CD14-positive monocyte (primary cell): Measurements from ENCODE around the gene RIPOR1. TPM values are rescaled to one million over a fixed set of nuclear protein-coding genes. Genes with fewer than 3 reads are reported as not detected.

Experiments
- DNase-seq, 3 donors: peaks; one replicate each; pipeline ENCODE4 v3.0.0-alpha.2; 2011 to 2022
- H2AFZ ChIP-seq: 2 replicates; pipeline ENCODE4 v1.6.0; 2012; ENCODE audit warnings: mild to moderate bottlenecking, low read depth, low read length, inconsistent platforms; ENCODE audit not compliant: insufficient read depth, poor library complexity, severe bottlenecking
- H3K27ac ChIP-seq, 2 donors: 1 replicate in 1 of 2; 2 replicates in 1 of 2; pipeline ENCODE4 v1.5.1; 2012 to 2013; ENCODE audit warnings: low read length in 2 of 2, control low read depth in 1 of 2, inconsistent platforms in 1 of 2, low read depth in 1 of 2, mild to moderate bottlenecking in 1 of 2
- H3K27me3 ChIP-seq, 2 donors: one replicate each; pipeline versions ENCODE4 v1.6.0 to v1.6.1; 2011 to 2013; ENCODE audit warnings: low read length in 2 of 2; ENCODE audit not compliant: control insufficient read depth in 2 of 2, insufficient read depth in 2 of 2
- H3K36me3 ChIP-seq, 2 donors: replicated peaks in 1 of 2; 1 replicate in 1 of 2; 2 replicates in 1 of 2; pipeline versions ENCODE4 v1.5.1 to v1.6.1; 2012 to 2013; ENCODE audit warnings: low read length in 2 of 2, control low read depth in 1 of 2, inconsistent platforms in 1 of 2, mild to moderate bottlenecking in 1 of 2; ENCODE audit not compliant: insufficient read depth in 2 of 2, control insufficient read depth in 1 of 2
- H3K4me1 ChIP-seq, 2 donors: 1 replicate in 1 of 2; 2 replicates in 1 of 2; pipeline versions ENCODE4 v1.5.1 to v1.6.1; 2012 to 2013; ENCODE audit warnings: low read length in 2 of 2, control low read depth in 1 of 2, inconsistent platforms in 1 of 2, mild to moderate bottlenecking in 1 of 2, moderate library complexity in 1 of 2; ENCODE audit not compliant: insufficient read depth in 2 of 2, control insufficient read depth in 1 of 2
- H3K4me2 ChIP-seq: replicated peaks from 2 replicates; pipeline ENCODE3; 2012; ENCODE audit warnings: low read length, moderate library complexity, mild to moderate bottlenecking; ENCODE audit not compliant: poor library complexity, severe bottlenecking; ENCODE audit errors: extremely low read depth
- H3K4me3 ChIP-seq, 3 experiments: fragments of 200-600 bp in 1 of 3; sonication (generic) in 1 of 3; replicated peaks in 1 of 3; 1 replicate in 2 of 3; 2 replicates in 1 of 3; pipeline ENCODE4 v1.5.1; 2011 to 2013; ENCODE audit warnings: low read length in 3 of 3, mild to moderate bottlenecking in 3 of 3, control low read depth in 2 of 3, low read depth in 2 of 3, inconsistent platforms in 1 of 3, moderate library complexity in 1 of 3
- H3K79me2 ChIP-seq: 2 replicates; pipeline ENCODE4 v1.6.0; 2012; ENCODE audit warnings: mild to moderate bottlenecking, control low read depth, inconsistent platforms, low read length, moderate library complexity; ENCODE audit not compliant: insufficient read depth
- H3K9ac ChIP-seq: 2 replicates; pipeline ENCODE4 v1.6.0; 2017; ENCODE audit warnings: low read length, mild to moderate bottlenecking; ENCODE audit not compliant: insufficient read depth, poor library complexity, severe bottlenecking
- H3K9me3 ChIP-seq, 2 donors: replicated peaks in 1 of 2; 1 replicate in 1 of 2; 2 replicates in 1 of 2; pipeline versions ENCODE4 v1.5.1 to v1.6.1; 2012 to 2013; ENCODE audit warnings: low read length in 2 of 2, control low read depth in 1 of 2; ENCODE audit not compliant: control insufficient read depth in 1 of 2, insufficient read depth in 1 of 2
- H4K20me1 ChIP-seq: 2 replicates; pipeline ENCODE4 v1.6.0; 2012; ENCODE audit warnings: mild to moderate bottlenecking, low read length, control low read depth, moderate library complexity; ENCODE audit not compliant: insufficient read depth
- H3K27ac Mint-ChIP-seq, 7 donors: one replicate each; pipeline ENCODE4 v1.8.0; 2020; ENCODE audit warnings: mild to moderate bottlenecking in 7 of 7, mixed read lengths in 7 of 7, moderate library complexity in 6 of 7, inconsistent platforms in 2 of 7
- H3K27me3 Mint-ChIP-seq, 3 donors: one replicate each; pipeline ENCODE4 v1.8.0; 2021 to 2022; ENCODE audit warnings: low read depth in 3 of 3, mild to moderate bottlenecking in 3 of 3, mixed read lengths in 3 of 3, moderate library complexity in 3 of 3, inconsistent platforms in 1 of 3
- H3K36me3 Mint-ChIP-seq, 2 donors: one replicate each; pipeline ENCODE4 v1.8.0; 2020; ENCODE audit warnings: mixed read lengths in 2 of 2, inconsistent platforms in 1 of 2, mild to moderate bottlenecking in 1 of 2
- H3K4me1 Mint-ChIP-seq: one replicate; pipeline ENCODE4 v1.8.0; 2020; ENCODE audit warnings: mild to moderate bottlenecking, mixed read lengths
- H3K4me3 Mint-ChIP-seq, 2 donors: one replicate each; pipeline ENCODE4 v1.8.0; 2020; ENCODE audit warnings: mild to moderate bottlenecking in 2 of 2, mixed read lengths in 2 of 2, moderate library complexity in 1 of 2
- H3K9me3 Mint-ChIP-seq, 7 donors: one replicate each; pipeline ENCODE4 v1.8.0; 2020 to 2022; ENCODE audit warnings: mixed read lengths in 7 of 7, mild to moderate bottlenecking in 6 of 7, moderate library complexity in 6 of 7, inconsistent platforms in 2 of 7
- WGBS: methylation state at CpG from one replicate; pipeline ENCODE4 v1.1.5; 2013; ENCODE audit warnings: missing lambda C conversion rate; ENCODE audit not compliant: insufficient coverage; 5-methylcytosine and 5-hydroxymethylcytosine counted together
- intact Hi-C, 2 donors: fragments of 100-400 bp; cut with micrococcal nuclease; formaldehyde crosslinking; loops; one replicate each; pipeline versions ENCODE4 v1.15.0 to v1.15.1; 2023
- polyA plus RNA-seq, 3 donors: library from polyadenylated mRNA; depleted of rRNA in 1 of 3; unstranded in 2 of 3; stranded (reverse) in 1 of 3; fragments of 300-500 nt in 2 of 3; fragments of >200 nt in 1 of 3; fragmentation: Illumina TruSeq in 2 of 3; gene quantifications; 1 replicate in 2 of 3; 2 replicates in 1 of 3; pipeline ENCODE4 v1.2.3, GENCODE V29; 2012 to 2021
- TF ChIP-seq, protein P1 (sequence below): fragments of 200-600 bp; IDR thresholded peaks from one replicate; pipeline ENCODE4 v1.8.0; 2022; ENCODE audit warnings: antibody characterized with exemption, mild to moderate bottlenecking

Gene RIPOR1
- polyA plus RNA-seq, 3 donors, result 8.6 to 115 (median 17.5) TPM

DNA sequence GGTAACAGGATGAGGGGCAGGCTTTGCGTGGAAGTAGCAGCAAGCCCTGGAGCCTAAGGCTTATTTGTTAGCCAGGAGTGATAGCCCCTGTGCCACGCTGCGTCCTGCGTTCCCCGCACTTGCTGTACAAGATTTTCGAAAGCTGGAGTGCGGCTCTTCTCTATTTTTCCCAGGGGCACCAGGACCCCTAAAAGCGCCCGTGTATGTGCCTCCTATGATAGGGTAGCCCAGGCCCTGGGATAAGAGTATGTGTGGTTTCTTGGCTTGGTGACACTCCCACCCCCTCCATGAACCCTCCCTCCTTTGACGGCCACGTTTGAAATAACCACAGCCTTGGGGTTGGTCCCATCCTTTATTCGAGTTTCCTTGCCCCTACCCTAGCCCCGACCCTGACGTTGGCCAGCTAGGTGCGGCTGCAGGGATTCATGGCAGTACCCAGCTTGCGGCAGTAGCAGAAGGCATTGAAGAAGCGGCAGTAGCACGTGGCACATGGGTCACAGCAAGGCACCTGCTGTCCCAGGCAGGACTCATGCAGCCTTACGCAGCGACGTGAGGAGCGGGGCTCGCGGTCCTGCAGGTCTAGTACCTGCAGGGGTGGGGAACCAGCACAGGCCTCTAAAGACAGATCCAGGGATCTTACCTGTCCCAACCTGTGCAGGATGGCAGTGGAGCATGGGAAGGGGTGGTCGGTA lies 46.2 kb upstream of the RIPOR1 start:
- intact Hi-C loops, result loop anchor here (5.0 kb wide), 2 partner anchors 35 to 50 kb away; no protein-coding TSS in a partner anchor
- Mint-ChIP-seq H3K27me3 (peaks cover 0 to 1% (median 0%) of the 10 kb centered on the region in 3 donors), H3K4me1 (peaks cover 77% of the 10 kb centered on the region), H3K27ac (peak overlapping the region; percentile 97 to 100 (median 99)), H3K9me3 (peaks cover 0 to 3% (median 0%) of the 10 kb centered on the region in 7 donors), H3K4me3 (peak overlapping the region; percentile 98), H3K36me3 (peaks cover 22 to 39% of the 10 kb centered on the region in 2 donors)
- Histone ChIP-seq H3K27me3 (no peaks in the 10 kb centered on the region), H3K36me3 (peaks cover 11 to 15% of the 10 kb centered on the region in 2 donors), H4K20me1 (peaks cover 32% of the 10 kb centered on the region), H3K4me3 (peak overlapping the region; percentile 54 to 98 (median 84)), H3K79me2 (peaks cover 96% of the 10 kb centered on the region), H3K4me1 (peaks cover 77 to 89% of the 10 kb centered on the region in 2 donors), H3K9ac (peak overlapping the region; percentile 100), H3K27ac (peak overlapping the region; percentile 80 to 99), H2AFZ (peak overlapping the region; percentile 61), H3K9me3 (no peaks in the 10 kb centered on the region), H3K4me2 (peak overlapping the region; percentile 80)
- no peak for DNase-seq
- WGBS, result 55% methylated on average over 18 of the region's 25 CpGs
- TF ChIP-seq, protein P1, sequence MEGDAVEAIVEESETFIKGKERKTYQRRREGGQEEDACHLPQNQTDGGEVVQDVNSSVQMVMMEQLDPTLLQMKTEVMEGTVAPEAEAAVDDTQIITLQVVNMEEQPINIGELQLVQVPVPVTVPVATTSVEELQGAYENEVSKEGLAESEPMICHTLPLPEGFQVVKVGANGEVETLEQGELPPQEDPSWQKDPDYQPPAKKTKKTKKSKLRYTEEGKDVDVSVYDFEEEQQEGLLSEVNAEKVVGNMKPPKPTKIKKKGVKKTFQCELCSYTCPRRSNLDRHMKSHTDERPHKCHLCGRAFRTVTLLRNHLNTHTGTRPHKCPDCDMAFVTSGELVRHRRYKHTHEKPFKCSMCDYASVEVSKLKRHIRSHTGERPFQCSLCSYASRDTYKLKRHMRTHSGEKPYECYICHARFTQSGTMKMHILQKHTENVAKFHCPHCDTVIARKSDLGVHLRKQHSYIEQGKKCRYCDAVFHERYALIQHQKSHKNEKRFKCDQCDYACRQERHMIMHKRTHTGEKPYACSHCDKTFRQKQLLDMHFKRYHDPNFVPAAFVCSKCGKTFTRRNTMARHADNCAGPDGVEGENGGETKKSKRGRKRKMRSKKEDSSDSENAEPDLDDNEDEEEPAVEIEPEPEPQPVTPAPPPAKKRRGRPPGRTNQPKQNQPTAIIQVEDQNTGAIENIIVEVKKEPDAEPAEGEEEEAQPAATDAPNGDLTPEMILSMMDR, result no peak

DNA sequence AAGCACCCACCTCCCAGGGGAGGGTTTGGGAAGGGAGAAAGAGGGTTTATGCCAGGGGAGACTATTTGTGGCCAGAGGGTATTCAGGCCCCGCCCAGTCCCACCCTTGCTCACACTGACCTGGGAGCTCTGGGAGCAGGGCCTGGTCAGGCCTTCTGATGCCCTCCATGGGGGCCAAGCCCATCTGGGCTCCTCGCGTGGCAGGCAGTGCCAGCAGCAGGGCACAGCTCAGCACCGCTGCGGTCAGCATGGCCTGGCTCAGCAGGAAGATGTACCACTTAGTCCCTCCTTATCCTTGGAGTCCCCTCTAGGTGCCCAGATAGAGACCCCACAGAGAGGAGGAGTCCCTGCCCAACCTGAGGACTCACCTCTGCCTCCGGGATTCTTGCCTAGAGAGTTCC lies 45.5 kb upstream of the RIPOR1 start, which contains the start of gene AGRP:
AGRP (minus strand) TSS at position 398 of the 400 bp plus-strand sequence; CDS start at position 249, 149 bp downstream.
- peaks cover 20 to 31% of the 10 kb centered on the region in 2 donors for H3K36me3 Mint-ChIP-seq
- Histone ChIP-seq H4K20me1 (peaks cover 24% of the 10 kb centered on the region), H3K27ac (peak within 1 kb of the TSS; percentile 80 to 99), H3K79me2 (peaks cover 96% of the 10 kb centered on the region), H3K9ac (peak within 1 kb of the TSS; percentile 100), H3K27me3 (no peaks in the 10 kb centered on the region), H2AFZ (peak within 1 kb of the TSS; percentile 61), H3K4me3 (peak within 1 kb of the TSS; percentile 54 to 98 (median 84)), H3K9me3 (no peaks in the 10 kb centered on the region), H3K36me3 (peaks cover 9 to 15% of the 10 kb centered on the region in 2 donors), H3K4me2 (peak within 1 kb of the TSS; percentile 80), H3K4me1 (peaks cover 78 to 89% of the 10 kb centered on the region in 2 donors)
- 90% methylated on average over 6 of the region's 6 CpGs for WGBS
- peaks cover 0 to 1% (median 0%) of the 10 kb centered on the region in 3 donors for H3K27me3 Mint-ChIP-seq
- intact Hi-C loops, result loop anchor here (5.0 kb wide), 2 partner anchors 34 to 49 kb away; no protein-coding TSS in a partner anchor
- TF ChIP-seq, protein P1, result no peak
- peaks cover 78% of the 10 kb centered on the region for H3K4me1 Mint-ChIP-seq
- H3K9me3 Mint-ChIP-seq, result peaks cover 0 to 3% (median 0%) of the 10 kb centered on the region in 7 donors
- H3K27ac Mint-ChIP-seq, result peak within 1 kb of the TSS; percentile 54 to 100 (median 97)
- peak within 1 kb of the TSS; percentile 98 for H3K4me3 Mint-ChIP-seq
- no peak for DNase-seq
